Activated effector memory CD4-positive, alpha-beta T cell treated with anti-CD3 and anti-CD28 coated beads, Interleukin-2, amount 50 U/mL, for 16 hours (primary cell): ENCODE data around the gene DMRTC2.
A peak's percentile ranks its signal among the peaks of the same experiment; 100 is the strongest.

ENCODE experiments used
- DNase-seq: peaks from one replicate; pipeline ENCODE4 v3.0.0-alpha.2; 2020

Gene DMRTC2

DNA sequence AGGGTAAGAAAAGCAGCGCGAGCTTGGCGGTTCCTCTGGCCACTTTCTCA is at the start of gene DMRTC2:
Gene DMRTC2, plus strand, starts transcription at position 42 of the 50 bp plus-strand sequence. CDS start 2,387 bp downstream, outside the sequence.
- no peak for DNase-seq

DNA sequence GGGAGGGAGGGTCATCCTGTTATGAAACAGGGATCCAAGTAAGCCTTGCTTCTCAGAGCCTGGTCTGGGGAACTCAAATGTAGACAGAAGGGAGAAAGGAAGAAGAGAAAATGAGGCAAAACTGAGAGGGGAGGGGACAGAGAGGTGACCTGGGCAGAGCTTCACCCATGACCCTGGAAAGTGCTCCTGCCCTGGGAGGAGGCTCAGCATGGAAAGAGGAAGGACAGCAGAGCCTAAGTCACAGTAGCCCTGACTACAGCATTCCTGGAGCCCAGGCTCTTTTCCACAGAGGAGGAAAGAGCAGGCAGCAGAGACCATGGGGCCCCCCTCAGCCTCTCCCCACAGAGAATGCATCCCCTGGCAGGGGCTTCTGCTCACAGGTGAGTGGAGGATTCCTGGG is 48.5 kb upstream of the DMRTC2 start, which contains the start of gene CEACAM3:
Gene CEACAM3, plus strand, starts transcription at position 226 of the 400 bp plus-strand sequence. Its CDS starts 91 bp downstream, at position 317.
- DNase-seq: no peak

DNA sequence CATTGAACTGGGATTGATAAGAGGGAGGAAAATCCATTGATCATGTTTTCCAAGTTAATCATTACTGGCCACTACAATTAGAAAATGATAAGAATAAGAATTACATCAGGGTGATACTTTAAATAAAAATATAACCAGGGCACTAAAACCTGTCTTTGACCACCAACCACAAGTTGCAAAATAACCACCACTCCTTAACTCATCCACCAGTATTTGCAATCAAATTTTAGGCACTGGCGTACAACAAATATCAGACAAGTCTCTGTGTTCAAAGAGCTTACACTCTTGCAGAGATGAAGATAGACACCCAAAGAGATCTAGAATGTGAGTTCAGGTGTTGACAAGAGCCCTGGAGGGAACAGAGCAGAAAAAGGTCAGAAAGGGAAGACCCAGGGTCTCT is 47.9 kb upstream of the DMRTC2 start:
- DNase-seq: no peak

DNA sequence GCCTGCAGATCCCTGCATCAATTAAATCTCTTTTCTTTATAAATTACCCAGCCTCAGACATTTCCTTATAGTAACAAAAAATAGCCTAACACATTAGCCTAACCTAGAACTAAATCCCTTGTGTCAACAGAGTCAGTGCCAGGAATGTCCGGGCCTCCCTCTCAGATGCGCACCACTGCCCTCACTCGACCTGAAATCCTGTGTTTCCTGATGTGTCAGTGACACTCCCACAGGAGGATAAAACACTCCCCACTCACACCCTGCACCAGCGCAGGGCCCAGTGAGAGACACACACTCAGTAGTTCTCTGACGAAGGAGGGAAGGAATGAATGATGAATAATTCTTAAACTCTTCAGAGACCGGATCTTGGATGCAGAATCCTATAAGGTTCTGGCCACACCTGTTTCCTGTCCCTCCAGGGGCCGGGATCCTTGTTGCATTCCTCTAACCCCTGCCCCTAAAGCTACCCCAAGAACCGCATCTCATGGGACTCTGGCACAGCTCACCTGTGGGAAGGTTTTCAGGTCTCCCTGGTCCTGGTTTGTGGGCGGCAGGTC is 45.3 kb upstream of the DMRTC2 start:
- no peak for DNase-seq

DNA sequence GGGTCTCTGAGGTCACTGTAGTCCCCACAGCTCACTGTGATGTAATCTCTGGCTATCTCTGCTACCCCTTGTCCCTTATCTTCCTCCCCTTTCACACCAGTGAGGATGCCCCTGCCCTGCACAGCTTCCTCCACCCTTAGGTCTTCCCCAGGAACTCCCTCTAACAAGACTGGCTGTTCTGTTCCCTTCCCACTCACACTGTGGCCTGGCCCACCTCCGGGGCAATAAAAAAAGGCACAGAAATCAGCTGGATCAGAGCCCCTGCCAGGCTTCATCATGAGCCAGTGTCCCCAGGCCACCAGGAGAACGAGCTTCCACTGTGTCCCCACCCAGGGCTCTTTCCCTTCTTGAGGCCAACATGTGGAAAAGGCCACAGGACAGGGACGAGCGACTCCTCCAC is 43.8 kb upstream of the DMRTC2 start:
- DNase-seq: peak; percentile 6

DNA sequence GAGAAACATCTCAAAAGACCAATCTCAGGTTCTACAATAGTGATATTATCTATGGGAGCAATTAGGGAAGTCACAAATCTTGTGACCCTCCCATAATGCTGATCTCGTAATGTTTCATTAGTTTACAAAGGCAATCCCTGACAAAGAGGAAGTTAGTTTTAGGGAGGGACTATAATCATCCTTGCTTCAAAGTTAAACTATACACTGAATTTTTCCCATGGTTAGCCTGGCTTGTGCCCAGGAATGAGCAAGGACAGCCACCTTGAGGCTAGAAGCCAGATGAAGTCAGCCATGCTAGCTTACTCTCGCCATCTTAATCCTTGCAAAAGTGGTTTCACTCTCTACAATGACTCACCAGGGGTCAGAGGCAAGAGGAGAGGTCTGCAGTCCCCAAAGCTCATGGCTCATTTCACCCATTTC is 43.0 kb upstream of the DMRTC2 start:
- DNase-seq: no peak

DNA sequence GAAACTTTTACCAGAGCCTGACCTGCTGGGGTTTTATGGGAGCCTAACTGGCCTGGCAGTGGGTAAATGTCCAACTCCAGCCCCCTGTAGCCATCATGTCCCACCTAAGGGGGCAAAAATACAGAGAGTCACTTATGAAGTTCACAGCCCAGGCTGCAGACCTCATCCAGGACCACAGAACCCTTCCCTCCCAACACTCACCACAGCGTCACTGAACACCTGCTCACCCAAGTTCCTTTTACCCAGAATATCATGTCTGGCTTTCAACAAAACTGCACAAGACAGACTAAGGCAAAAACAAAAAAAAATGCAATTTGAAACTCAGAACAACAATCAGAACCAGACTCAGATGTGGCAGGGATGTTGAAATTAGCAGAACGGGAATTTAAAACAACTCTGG is 42.1 kb upstream of the DMRTC2 start:
- DNase-seq: no peak

DNA sequence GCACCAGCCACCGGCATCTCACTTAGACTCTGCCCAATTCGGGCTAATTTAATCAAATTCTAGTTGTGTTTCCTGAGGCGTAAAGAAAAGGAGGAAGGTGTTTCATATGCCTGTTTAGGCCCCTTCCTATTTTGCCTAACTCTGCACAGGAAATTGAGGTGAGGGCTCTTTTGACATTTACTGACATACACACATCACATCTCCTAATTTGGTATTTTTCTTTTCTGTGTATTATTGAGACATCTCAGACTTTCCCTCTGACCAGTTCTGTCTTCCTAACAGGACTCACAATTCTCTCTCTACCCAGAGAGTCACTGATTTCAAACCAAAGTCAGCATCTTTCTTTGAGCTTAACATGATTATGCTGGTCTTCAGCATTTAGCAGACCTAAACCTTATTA is 40.5 kb upstream of the DMRTC2 start:
- no peak for DNase-seq

DNA sequence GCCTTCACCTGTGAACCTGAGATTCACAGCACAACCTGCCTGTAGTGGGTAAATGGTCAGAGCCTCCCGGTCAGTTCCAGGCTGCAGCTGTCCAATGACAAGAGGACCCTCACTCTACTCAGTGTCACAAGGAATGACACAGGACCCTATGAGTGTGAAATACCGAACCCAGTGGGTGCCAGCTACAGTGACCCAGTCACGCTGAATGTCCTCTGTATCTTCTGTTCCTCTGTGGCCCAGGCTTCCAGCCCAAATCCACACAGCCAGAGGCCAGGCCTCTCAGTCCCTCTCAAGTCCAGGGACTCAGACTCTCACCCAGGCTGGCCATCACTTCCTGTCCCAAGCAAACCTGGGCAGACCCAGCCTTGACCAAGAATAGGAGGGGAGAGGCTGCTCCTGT is 37.7 kb upstream of the DMRTC2 start:
- no peak for DNase-seq

DNA sequence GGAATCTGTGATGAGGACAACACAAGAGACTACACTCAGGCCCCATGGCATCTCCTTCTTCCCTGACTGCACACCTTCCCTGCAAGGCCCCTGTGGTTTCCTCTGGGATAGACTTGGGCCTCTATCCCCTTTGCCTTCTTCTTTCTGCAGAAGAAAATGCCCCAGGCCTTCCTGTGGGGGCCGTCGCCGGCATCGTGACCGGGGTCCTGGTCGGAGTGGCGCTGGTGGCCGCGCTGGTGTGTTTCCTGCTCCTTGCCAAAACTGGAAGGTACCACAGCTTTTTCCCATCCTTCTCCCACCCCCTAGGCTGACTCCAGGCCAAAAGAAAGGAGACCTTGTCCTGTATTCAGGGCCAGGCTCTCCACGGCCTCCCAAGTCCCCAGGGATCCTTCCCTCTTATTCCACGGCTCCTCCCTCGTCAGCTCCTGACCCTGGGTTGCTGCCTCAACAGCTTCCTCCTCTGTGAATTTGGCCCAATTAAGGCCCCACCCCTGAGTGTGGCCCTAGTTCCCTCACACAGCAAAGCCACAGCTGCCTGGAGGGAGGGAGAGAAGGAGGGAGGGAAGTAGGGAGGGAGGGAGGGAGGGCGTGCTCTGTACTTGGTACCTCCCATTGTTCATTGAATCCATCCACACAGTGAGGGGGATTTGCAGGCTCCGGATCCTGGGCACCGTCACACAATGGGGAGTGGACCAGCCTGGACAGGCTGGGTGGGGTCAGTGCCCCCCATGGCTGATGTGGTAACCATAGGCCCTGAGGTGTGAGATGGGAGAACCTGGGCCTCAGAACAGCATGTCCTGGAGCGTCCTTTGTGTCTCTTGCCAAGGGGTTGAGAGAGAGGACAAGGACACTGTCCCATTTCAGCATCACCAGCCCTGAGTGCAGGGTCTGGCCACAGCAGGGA is 35.9 kb upstream of the DMRTC2 start:
- peak; percentile 27 for DNase-seq

DNA sequence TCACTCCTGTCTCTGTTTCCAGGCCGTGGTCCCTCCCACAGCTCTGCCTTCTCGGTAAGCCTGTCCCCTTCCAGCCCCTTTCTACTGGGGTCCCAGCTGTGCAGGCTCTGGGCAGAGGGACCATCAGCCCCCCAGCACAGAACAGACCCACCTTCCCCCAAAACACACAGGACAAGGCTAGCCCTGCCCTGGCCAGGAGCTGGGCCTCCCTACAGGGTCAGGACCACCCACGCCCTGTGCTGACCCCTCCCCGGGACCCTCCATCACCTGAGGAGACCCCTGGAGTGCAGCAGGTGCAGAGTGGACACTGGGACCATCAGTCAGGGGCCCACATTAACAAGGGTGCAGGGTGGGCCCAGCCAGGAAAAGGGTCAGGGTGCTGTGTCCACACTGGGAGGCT is 34.5 kb upstream of the DMRTC2 start:
- DNase-seq: no peak

DNA sequence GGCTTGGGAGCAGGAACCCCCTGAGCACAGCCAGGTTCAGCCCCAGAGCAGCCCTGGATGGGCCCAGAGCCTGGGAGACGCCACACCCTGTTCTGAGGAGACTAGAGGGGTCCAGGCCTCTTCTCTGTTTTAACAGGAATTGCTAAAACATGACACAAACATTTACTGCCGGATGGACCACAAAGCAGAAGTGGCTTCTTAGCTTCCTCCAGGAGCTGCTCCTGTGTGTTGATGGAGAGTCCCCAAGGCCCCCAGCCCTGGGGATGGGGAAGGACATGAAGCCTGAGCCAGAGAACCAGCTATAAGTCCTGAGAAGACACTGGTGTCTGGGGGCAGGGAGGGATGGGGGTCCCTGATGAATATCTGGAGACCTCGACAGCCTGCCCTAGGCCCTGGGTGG is 33.8 kb upstream of the DMRTC2 start:
- no peak for DNase-seq

DNA sequence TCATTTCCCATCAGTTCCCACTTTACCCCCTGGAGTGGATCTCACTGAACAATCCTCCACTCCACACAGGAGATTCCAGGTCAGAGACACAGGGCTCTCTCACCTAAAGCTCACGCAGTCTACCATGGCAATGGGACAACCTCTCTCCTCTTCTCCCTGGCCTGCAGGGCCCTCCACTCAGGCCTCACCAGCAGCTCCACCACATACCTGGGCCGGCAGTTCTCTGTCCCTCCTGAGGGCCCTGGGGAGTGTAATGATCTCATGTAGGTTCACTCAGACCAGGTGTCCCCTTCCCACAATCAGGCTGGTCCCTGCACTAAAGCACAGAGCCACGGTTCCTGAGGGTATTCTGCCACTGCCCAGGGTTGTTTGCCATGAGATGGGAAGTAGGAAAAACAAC is 32.9 kb upstream of the DMRTC2 start:
- DNase-seq: no peak

DNA sequence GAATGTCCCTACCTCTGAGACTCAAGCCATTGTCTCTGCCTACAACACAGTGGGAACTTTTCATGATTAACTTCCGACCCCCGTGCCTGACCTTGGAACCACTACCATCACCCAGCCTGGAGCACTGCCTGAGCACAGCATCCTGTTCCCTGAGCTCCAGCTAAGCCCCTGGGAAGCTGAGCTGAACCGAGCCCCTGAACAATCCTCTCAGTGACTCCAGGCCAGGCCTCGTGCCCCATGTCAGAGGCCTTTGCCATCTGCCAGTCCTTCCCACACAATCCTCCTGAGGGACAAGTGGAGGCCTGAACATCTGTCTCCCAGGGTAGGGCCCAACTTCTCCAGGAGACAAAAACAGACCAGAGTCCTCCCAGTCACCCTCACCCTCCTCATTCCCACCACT is 30.9 kb upstream of the DMRTC2 start:
- no peak for DNase-seq

DNA sequence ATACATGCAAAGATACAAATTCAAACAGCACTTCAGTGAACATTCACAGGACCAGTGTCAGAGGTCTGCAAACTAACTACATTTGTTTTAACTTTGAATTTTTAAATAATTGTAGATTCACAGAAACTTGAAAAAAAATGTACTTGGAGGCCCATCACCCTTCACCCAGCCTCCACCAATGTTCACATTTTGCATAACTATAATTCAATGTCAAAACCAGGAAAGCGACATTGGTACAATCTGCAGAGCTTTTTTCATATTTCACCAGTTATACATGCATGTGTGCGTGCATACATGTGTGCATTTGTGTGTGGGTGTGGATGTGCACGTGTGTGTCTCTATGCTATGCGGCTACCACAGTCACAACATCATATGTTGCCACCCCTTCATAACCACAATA is 29.5 kb upstream of the DMRTC2 start:
- DNase-seq: no peak

DNA sequence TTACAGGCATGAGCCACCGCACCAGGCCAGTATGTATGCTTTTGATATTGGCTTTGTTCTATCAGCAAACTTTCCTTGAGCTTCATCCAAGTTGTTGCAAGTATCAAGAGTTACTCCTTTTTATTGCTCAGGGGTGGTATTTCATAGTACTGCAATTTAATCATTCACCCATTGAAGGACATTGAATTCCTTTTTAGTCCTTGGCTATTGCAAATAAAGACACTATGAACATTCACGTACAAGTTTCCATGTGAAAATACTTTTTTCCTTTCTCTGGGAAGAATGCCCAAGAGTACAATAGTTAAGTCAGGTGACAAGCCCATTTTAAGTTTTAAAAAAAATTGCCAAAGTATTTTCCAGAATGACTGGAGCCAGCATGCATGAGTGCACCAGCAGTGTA is 28.1 kb upstream of the DMRTC2 start:
- no peak for DNase-seq

DNA sequence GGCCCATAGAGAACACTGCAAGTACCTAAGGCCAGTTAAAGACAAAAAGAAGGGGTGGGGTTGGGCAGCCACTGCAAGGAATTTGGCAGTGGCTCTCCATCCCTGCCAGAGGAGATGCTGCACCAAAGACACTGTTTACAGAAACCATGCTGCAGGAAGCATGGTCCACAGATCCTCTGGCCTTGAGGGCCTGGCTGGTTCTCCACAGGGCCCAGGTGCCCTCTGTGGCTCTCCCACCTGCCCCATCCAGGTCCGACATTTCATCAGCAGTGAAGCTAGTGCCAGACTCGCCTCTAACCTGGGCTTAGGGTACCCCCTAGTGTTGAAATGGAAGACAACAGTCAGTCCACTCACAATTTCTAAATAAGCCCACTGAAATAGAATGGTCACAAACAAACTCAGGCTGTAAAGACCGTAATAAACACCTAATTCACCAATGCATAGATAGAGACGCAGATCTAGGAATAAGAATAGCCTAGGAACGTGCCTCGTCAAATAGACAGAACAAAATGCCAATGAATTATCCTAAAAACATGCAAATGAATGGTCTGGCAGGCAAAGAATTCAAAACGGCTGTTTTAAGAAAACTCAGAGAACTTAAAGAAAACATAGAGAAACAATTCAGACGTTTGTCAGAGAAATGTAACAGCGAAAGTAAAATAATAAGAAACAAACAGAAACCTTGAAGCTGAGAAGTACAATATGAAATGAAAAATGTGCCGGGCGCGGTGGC is 23.7 kb upstream of the DMRTC2 start:
- peak; percentile 66 for DNase-seq

DNA sequence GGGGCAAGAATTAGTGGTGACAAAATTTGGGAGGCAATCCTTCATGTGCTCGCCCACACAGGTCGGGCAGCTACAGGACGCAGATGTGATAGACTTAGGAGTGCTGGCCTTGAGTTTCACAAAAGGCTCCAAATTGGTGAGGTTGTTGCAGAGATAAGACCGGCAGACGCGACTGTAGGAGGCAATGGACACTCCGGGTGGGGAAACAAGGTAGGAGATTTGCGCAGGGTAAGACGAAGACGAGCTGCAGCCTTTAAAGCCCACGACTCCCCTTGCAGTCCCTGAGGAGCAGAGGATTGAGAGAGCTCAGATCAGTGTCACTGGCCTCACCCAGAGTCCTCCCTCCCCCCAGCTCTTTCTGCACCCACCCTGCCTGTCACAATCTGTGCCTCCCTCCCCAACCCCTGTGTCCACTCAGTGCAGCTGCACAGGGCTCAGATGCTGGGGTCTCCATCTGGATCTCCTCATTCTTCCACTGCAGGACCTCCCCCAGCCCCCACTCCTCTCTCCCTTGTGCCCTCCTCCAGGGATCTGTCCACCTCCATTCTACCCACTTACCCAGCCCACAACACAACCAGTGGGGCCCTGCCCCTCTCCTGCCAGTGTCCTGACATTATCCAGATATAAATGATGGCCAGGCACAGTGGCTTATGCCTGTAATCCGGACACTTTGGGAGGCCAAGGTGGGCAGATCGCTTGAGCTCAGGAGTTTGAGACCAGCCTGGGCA is 6.7 kb upstream of the DMRTC2 start:
- DNase-seq: peak; percentile 50

DNA sequence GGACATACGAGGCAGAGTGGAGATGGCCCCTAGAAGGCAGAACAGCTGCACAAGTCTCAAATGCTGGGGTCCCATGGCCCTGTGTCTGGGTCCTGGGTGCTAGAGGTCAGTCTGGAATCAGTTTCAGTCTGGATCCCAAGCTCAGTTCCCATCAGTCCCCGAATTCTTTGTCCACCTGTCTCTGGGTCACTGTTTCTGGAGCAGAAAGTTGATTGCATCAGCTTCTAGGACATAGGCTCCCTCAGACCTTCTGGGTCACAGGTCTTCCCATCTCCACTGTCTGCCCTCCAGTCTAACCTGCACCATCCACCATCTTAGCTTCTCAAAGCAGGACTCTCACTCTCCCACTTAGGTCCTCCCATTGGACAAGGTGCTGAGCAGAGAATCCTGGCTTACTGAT is 5.6 kb upstream of the DMRTC2 start:
- no peak for DNase-seq

DNA sequence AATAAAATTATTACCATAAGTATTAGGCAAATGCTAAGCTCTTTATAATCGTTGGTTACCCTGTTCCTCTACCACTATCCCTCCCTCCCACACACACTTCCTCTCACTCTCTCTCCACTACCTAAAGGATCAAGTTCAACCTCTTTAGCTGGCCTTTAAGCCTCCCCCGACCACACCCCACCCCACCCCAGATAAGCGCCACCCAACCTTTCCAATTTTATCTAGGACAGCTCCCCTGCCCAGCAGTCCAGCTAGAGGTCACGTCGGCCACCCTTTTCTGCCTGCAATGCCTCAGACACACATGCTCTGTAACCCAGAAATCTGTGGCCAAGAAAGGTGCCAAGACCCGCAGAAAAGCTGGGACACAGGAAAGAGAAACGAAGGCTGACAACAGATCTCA is 1.5 kb upstream of the DMRTC2 start:
- peak; percentile 22 for DNase-seq

DNA sequence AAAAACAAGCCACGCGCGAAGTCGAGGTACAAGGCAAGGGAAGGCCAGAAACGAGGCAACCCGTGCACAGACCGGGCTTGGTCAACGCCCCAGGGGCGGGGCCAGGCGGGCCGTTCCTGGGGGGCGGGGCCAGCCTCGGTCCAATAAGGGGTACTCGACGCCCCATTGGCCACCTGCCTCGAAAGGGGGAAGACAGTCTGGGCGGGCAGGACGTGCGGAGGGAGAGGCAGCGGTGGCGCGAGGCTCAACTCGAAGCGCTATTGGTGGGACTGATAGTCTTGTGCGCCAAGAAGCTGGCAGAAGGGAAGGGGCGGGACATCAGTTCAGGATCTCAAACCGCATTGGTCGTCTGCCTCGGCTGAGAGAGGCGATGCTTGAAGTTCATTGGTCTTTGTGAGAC is 241 bp upstream of the DMRTC2 start, which contains the start of gene LYPD4:
Gene LYPD4, minus strand, starts transcription at position 83 of the 400 bp plus-strand sequence. CDS start 5,398 bp downstream, outside the sequence.
- DNase-seq: peak; percentile 54

DNA sequence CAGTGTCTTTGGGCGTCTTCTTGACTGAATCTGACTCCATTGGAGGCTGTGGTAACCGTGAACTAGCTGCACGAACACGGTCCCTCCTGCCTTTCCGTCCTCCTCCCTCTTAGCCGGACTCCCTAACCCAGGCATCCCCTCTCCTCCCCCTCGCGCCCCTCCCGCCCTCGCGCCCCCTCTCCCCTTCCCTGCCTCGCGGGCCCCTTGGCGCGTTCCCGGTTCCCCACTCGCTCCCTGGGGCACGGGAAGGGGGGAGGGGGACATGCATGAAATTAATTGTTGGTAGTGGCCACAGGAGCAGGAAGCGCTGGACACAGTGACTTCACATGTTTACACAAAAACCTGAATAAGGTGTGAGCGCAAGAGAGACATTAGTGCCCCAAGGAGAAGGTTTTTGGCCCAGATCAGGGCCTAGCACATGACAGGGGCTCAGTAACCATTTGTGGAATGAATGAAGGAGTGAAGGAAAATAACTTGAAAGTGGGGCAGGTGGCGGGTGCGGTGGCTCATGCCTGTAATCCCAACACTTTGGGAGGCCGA is 279 bp downstream of the DMRTC2 start:
- no peak for DNase-seq

DNA sequence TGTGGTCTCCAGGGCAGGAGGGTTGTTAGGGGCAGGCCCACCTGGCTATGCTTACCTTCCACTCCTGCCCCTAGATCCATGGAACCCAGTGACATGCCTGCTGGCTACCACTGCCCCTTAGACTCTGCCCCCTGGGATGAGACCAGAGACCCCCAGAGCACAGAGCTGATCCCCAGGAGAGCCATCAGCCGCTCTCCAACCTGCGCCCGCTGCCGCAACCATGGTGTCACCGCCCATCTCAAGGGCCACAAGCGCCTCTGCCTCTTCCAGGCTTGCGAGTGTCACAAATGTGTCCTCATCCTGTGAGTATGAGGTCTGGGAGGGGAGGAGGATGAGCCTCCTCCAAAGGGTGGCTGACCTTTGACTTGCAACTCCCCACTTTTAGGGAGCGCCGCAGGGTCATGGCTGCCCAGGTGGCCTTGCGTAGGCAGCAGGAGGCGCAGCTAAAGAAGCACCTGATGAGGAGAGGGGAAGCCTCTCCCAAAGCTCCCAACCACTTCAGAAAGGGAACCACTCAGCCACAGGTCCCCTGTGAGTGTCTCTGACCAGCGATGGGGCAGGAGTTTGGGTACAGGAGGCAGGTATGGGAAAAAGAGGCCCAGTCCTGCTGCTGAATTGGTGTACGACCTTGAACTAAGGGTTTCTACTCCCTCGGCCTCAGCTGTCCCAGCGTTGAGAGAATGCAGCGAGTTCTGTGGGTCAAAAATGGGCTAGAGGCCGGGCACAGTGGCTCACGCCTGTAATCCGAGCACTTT is 2.7 kb downstream of the DMRTC2 start:
- DNase-seq: peak; percentile 47
